ENCODE data around the gene AP1B1.
"Not testable (repeated sequence)": the region's sequence is repeated elsewhere in the genome, so short reads cannot be mapped to it uniquely, and the experiment has no call there.

Gene AP1B1

GRCh38 chr22:29348956-29349355 lies 39.4 kb downstream of the AP1B1 start:
- DNase-seq (ENCODE audit: low read depth): no peak

DNA sequence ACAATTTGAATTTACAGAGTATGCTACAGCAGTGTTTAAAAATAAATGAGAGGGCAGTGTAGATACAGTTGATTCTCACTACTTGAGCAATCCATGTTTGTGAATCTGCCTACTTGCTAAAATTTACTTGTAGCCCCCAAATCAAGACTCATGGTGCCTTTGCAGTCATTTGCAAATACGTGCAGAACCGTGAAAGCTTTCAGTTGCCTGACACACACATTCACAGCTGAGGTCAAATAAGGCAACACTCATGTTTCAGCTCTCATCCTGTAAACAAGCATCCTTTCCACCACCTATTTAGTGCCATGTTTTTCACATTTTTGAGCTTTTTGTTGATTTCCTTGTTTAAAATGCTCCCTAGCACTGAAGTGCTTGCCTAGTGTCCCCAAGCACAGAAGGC lies 40.3 kb downstream of the AP1B1 start:
- no peak for DNase-seq (ENCODE audit: low read depth)

DNA sequence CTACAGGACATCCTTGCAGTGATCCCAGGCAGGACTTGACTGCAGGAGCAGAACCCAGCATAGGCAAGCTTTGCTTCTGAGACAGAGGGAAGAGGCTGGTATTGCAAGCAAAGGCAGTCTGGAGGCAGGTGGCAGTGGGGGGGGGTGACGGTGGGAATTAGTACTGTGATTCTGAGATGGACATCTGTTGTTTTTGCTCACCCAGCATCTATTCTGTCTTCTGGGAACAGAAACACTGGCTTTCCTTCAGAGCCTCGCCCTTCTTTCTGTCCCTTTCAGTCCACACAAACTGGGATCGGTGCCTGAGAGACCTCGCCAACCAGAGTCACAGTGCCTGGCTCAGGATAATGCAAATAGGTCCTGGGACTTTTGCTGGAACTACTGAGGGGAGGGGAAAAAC lies 41.7 kb downstream of the AP1B1 start:
- no peak for DNase-seq (ENCODE audit: low read depth)

DNA sequence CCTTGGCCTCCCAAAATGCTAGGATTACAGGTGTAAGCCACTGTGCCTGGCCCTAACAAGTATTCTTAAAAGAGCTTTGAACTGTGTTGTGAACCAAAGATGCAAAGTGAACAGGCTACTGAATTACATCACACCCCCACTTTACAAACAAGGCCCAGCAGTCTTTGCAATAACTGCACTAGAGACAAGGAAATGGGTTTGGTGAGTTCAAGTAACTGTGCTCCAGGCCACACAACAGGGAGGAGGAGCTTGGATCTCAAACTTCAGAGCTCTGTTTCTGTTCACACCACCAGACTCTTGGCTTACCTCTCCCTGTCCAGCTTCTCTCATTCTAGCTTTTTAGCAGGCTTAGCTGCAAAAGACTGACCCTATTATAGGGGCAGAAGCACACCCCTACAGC lies 42.4 kb downstream of the AP1B1 start:
- DNase-seq (ENCODE audit: low read depth): no peak

DNA sequence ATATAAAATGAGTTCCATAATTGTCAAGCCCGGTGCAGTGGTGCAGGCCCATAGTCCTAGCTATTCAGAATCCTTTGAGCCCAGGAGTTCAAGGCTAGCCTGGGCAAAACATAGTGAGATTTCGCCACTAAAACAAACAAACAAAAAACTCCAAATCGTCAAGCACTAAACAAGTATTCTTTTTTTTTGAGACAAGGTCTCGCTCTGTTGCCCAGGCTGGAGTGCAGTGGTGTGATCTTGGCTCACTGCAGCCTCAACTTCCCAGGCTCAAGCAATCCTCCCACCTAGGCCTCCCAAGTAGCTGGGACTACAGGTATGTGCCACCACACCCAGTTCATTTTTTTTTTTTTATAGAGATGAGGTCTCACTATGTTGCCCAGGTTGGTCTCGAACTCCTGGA lies 43.5 kb downstream of the AP1B1 start:
- not testable (repeated sequence) for DNase-seq (ENCODE audit: low read depth)

DNA sequence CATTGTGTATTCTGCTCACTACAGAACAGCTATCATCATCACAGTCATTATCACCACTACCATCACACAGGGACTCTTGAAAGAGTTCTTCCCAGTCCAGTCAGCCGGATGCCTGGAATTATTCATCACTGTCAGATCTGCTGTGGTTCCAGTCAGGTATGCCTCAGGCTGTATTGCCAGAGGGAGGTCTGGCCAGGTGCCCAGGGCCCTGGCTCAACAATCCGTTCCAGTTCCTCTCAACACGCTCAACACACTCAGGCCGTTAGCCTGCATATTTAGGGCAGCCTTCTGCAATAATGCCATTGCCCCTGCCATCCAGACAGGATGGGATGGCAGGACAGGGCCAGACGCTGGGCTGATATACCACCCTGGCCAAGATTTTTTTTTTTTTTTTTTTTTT lies 44.2 kb downstream of the AP1B1 start:
- DNase-seq (ENCODE audit: low read depth): peak; percentile 87

GRCh38 chr22:29343313-29343805 lies 45.0 kb downstream of the AP1B1 start:
- no peak for DNase-seq (ENCODE audit: low read depth)

DNA sequence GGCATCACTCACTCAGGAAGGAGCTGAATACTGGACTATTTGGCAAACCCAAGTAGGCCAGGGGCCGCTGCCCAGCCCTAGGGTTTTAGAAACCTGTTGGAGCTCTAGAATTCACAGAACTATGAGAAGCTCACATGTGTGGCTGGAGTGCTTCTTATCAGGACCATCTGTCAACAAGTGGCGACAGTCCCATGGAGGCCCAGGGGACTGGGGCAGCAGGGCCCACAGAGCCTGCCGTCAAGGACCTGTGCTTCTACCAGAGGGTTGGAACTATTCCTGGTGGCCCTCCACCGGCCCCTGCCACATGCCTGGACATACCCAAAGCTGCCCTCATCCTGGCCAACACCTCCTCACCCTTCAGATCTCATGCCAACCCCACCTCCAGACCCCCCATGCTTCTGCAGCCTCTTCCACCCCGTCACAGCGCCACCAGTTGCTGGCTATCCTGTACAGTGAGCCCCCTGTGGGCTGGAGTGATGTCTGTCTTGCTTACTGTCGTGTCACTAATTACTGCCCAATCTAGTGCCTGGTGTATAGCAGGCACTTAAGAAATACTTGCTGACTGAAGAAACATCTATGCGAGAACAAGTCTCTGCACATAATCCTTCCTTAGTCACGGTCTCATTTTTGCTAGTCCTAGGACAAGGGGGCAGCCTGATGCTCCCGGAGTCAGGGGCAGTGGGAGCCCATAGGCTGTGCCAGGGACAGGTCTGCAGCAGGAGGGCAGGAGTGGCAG lies 45.6 kb downstream of the AP1B1 start:
- no peak for DNase-seq (ENCODE audit: low read depth)

DNA sequence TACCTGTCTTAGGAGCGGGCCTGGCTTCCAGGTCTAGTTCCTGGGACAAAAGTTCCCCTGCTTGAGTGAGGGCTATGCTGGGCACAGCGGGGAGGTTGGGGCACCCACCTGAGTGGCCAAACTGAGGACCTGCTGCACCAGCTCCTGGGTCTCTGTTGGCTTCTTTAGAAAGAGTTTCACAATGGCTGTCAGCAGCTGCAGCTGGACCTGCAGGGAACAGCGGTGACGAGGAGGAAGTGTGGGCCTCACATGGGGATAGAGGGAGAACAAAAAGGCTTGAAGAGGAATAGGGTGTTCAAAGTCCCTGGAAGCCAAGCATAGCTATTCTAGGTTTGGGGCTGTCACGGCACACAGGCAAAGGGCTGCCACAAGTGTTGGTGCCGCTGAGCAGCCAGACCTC lies 46.2 kb downstream of the AP1B1 start:
- no peak for DNase-seq (ENCODE audit: low read depth)

- DNase-seq (ENCODE audit: low read depth): no peak
These were observed 46.6 kb downstream of the AP1B1 start for GRCh38 chr22:29341849-29342127.

DNA sequence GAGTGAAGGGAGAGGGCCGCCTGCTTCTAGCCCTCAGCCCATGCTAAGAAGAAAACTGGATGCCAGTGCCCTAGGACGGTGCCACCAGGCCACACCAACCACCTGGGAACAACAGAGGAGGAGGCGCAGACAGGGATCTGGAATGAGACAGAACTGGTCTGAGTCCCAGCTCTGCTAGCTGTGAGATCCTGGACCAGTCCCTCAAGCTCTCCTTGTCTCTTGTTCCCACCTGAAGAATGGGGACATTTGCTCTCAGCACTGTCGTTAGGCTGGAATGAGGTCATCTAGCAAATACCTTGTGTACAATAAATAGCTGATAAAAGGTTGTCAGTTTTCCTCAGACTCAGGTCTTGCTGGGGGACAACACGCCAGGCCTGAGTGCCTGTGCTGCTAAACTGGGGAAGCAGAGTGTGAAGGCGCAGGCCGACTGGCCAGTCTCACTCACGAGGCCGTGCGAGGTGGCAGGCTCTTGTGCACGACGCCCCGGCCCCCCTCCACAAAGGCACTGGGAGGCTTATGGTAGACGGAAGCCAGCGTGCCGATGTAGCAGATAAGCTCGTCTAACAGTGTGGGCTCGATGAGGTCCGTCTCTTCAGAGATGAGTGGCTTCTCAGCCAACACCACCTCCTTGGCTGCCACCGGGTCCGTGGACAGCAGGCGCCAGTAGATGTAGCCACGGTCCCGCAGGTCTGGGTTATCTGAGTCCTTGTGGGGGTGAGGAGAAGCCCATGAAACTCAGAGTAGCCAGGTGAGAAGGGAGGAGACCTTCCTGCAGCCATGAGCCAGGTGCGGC lies 47.1 kb downstream of the AP1B1 start:
- DNase-seq (ENCODE audit: low read depth): no peak

- no peak for DNase-seq (ENCODE audit: low read depth)
These were observed 47.8 kb downstream of the AP1B1 start for GRCh38 chr22:29340566-29340965.

- no peak for DNase-seq (ENCODE audit: low read depth)
These were observed 48.8 kb downstream of the AP1B1 start for GRCh38 chr22:29339381-29340235.

DNA sequence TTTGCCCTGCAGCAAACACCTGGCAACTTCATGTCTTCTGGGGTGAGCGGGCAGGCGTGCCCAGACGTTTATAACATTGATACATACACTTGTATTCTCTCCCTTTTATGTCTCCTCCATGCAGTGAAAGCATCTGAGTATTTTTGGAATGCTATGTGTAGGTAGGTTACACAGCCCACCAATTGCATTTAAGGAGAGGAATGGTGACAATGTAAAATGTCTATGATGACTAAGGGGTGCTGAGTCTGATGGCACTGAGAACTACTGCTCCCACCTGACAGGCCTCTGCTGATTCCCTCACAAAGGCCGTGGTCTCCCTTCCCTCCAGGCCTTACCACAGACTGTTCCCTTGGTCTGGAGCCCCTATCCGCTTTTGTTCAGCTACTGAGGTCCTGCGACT lies 50.0 kb downstream of the AP1B1 start:
- no peak for DNase-seq (ENCODE audit: low read depth)

DNA sequence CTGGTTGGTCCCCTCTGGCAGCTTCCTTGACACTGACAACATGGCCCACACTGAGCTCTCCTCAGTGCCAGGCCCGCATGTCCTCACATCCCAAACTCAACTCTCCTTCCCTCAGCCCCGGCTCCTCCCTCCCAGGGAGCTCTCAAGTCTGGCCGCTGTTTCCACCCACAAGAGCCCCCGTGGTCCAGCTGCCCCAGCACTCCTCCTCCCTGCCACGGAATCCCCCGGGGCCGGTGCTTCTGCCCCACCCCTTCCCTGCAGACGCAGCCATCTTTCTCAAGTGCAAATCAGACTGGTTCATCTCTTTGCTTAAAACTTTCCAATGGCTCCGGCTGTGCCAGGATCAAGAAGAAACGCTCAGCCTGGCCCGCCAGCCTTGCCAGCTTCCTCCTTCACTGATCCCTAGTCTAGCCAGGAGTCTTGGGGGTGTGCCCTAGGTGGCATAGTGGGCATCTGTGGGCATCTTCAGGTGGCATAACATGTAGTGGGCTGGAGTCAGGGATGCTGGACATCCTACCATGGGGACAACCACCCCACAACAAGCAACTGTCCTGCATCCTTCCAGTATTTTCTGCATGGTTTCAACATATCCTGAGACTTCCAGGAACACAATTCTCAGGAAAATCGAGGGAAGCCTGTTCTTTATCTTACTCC lies 50.6 kb downstream of the AP1B1 start:
- no peak for DNase-seq (ENCODE audit: low read depth)

DNA sequence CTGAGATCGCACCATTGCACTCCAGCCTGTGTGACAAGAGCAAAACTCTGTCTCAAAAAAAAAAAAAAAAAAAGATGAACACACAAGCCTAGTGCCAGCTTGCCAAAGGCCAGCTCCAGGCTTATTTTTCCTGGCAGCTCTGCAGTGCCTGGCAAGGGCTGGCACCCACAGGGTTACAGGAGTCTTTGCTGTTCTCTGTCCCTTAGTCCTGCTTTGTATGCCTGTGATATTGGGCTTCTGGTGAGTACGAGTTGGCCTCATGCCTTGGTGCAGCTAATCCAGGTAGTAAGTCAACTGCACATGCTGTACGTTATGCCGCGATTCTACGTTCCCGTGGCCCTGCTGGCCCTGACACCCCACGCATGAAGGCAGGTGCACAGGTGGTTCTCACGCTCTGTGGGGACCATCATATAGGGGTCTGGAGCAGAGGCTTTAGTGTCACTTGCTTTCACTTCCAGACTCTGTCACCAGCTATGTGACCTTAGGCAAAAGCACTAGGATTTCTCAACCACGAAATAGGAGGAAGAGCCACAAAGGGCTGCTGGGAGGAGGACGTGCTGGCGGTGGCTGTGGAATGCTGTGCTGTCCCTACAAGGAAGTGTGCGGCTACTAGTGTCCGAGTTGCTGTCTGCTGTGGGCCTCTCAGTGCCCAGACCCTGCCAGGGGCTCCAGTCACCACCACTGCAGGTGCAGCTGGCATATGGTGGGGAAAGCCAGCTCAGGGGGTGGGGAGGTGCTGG lies 51.4 kb downstream of the AP1B1 start:
- no peak for DNase-seq (ENCODE audit: low read depth)

GRCh38 chr22:29335656-29336055 lies 52.7 kb downstream of the AP1B1 start:
- no peak for DNase-seq (ENCODE audit: low read depth)

- DNase-seq (ENCODE audit: low read depth): no peak
These were observed 53.5 kb downstream of the AP1B1 start for GRCh38 chr22:29334696-29335344.

GRCh38 chr22:29334148-29334547 lies 54.2 kb downstream of the AP1B1 start:
- DNase-seq (ENCODE audit: low read depth): no peak

DNA sequence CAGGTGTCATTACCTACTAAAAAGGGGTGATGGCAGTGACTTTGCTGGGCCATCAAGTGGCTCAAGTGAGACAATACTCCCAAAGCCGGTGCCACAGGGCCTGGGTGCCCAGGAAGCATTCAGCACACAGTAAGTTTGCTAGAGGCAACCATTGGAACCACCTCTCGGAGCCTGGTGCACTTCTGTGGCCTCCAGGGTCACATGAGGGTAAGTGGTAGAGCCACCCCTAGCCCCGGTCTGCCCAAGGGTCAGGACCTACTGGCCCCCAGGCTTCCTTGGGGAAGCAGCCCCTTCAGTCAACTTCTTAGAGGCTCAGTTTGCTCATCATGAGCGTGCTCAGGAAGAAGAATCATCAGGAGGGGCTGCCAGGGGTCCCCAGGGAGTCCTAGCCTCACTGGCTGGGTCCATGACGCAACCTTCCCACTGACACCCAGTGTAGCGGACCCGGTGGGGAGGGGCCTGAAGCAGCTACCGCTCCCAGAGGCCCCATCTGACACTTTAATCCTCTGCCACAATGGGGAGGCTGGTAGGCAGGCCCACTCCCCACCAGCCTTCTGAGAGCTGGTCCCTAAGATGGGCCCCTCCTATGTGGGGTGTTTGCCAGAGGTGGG lies 55.4 kb downstream of the AP1B1 start:
- DNase-seq (ENCODE audit: low read depth): no peak

Measured in non-pigmented ciliary epithelial cell (primary cell).